ENCODE results near the gene CPNE2.

- no peak for TF ChIP-seq CTCF (IDR thresholded peaks at IDR 0.05)
- TF ChIP-seq POLR2A (IDR thresholded peaks at IDR 0.05), result no peak
Observed at GRCh38 chr16:57110937-57111336, 18.6 kb downstream of the CPNE2 start.

Data from uterus (tissue), 2 donors.